HepG2 (cell line): ENCODE results near the gene PTPRD. TPM values are rescaled to one million over a fixed set of nuclear protein-coding genes. Genes with fewer than 3 reads are reported as not detected.

Experiments
- ATAC-seq: fragments of 200-7000 bp; cut with Tn5 transposase; 3 replicates; pipeline ENCODE4 v1.9.1; 2020; ENCODE audit warnings: mild to moderate bottlenecking, moderate library complexity
- BruUV-seq: library from RNA; stranded (reverse); fragments of 400-500 nt; replicated peaks from 2 replicates; lab custom pipeline; 2021; lab: Mats Ljungman, UMichigan
- CTCF ChIA-PET: fragments of 300-600 bp; formaldehyde crosslinking; extraction: SDS; loops from one replicate; lab custom pipeline; 2021; ENCODE audit warnings: low total read pairs, inconsistent platforms, low intra/inter-chr PET ratio; lab: Yijun Ruan, JAX
- POLR2A ChIA-PET: fragments of 350-600 bp; sonication (Branson Sonifier 250); formaldehyde crosslinking; loops from one replicate; lab custom pipeline; 2020; ENCODE audit warnings: antibody characterized with exemption, inconsistent platforms; lab: Yijun Ruan, JAX
- DNase-seq: peaks from one replicate; pipeline ENCODE4 v3.0.0-alpha.2; 2015; ENCODE audit warnings: low spot score
- FAIRE-seq: peaks from 3 replicates; lab custom pipeline; 2011; peaks lifted over from hg19 to GRCh38; lab: Jason Lieb, UNC
- H2AFZ ChIP-seq: one replicate; pipeline ENCODE4 v1.6.1; 2011; ENCODE audit warnings: low read length, inconsistent platforms
- H3K27ac ChIP-seq: fragments of 300-600 bp; 3 replicates; pipeline ENCODE4 v1.8.0; 2011; ENCODE audit warnings: mixed run types, mild to moderate bottlenecking, mixed read lengths, low read length, inconsistent platforms; ENCODE audit not compliant: insufficient read depth; ENCODE audit errors: extremely low read length
- H3K27me3 ChIP-seq, 2 experiments: fragments of 200-600 bp in 1 of 2; 2 replicates in 1 of 2; 3 replicates in 1 of 2; pipeline versions ENCODE4 v1.6.0 to v1.8.0; 2011; ENCODE audit warnings: low read length in 2 of 2, mild to moderate bottlenecking in 2 of 2, moderate library complexity in 2 of 2, inconsistent platforms in 1 of 2; ENCODE audit not compliant: insufficient read depth in 2 of 2, control insufficient read depth in 1 of 2
- H3K36me3 ChIP-seq, 2 experiments: fragments of 200-600 bp in 1 of 2; replicated peaks in 1 of 2; 2 replicates in 1 of 2; 3 replicates in 1 of 2; pipeline versions ENCODE4 v1.5.1 to v1.8.0; 2011; ENCODE audit warnings: low read length in 2 of 2, inconsistent platforms in 1 of 2; ENCODE audit not compliant: insufficient read depth in 2 of 2, control insufficient read depth in 1 of 2
- H3K4me1 ChIP-seq: 2 replicates; pipeline ENCODE4 v1.5.1; 2012; ENCODE audit warnings: low read length, inconsistent platforms; ENCODE audit not compliant: insufficient read depth
- H3K4me2 ChIP-seq: 2 replicates; pipeline ENCODE4 v1.6.0; 2011; ENCODE audit warnings: low read depth, low read length, inconsistent platforms
- H3K4me3 ChIP-seq, 3 experiments: fragments of 200-600 bp in 1 of 3; sonication (generic), shearing (Covaris generic) in 1 of 3; replicated peaks in 1 of 3; 2 replicates each; pipeline ENCODE4 v1.5.1; 2011 to 2016; ENCODE audit warnings: low read length in 3 of 3, inconsistent platforms in 2 of 3, low read depth in 2 of 3, mild to moderate bottlenecking in 2 of 3, control low read depth in 1 of 3, mixed read lengths in 1 of 3; ENCODE audit not compliant: insufficient read depth in 1 of 3
- H3K79me2 ChIP-seq: one replicate; pipeline ENCODE4 v1.6.1; 2011; ENCODE audit warnings: low read length, inconsistent platforms; ENCODE audit not compliant: insufficient read depth
- H3K9ac ChIP-seq: 2 replicates; pipeline ENCODE4 v1.6.0; 2011; ENCODE audit warnings: mild to moderate bottlenecking, low read depth, low read length, inconsistent platforms; ENCODE audit not compliant: insufficient read depth
- H3K9me3 ChIP-seq: 2 replicates; pipeline ENCODE4 v1.5.1; 2012; ENCODE audit warnings: mild to moderate bottlenecking, low read length
- H4K20me1 ChIP-seq: 2 replicates; pipeline ENCODE4 v1.6.0; 2011; ENCODE audit warnings: inconsistent platforms, mild to moderate bottlenecking, low read length, moderate library complexity; ENCODE audit not compliant: insufficient read depth
- CBX2 ChIP-seq, 2 experiments: fragments of 200-600 bp in 1 of 2; sonication (generic); formaldehyde crosslinking in 1 of 2; IDR thresholded peaks; 2 replicates each; pipeline versions ENCODE4 v1.7.0 to v1.8.1; 2018 to 2022; ENCODE audit warnings: low read depth in 2 of 2, low read length in 1 of 2, mild to moderate bottlenecking in 1 of 2, missing genetic modification reagents in 1 of 2
- GLI4 ChIP-seq: sonication (generic); formaldehyde crosslinking; IDR thresholded peaks from 2 replicates; pipeline ENCODE4 v1.5.1; 2020; ENCODE audit warnings: missing genetic modification reagents, mild to moderate bottlenecking, moderate library complexity, borderline replicate concordance
- HNF4A ChIP-seq: sonication (generic); formaldehyde crosslinking; IDR thresholded peaks from 2 replicates; pipeline ENCODE4 v1.4.0; 2020; ENCODE audit warnings: missing genetic modification reagents
- MXD3 ChIP-seq: IDR thresholded peaks from 2 replicates; pipeline ENCODE4 v1.6.1; 2016; ENCODE audit warnings: mild to moderate bottlenecking, missing biosample characterization, missing genetic modification reagents
- TRAFD1 ChIP-seq: sonication (generic); formaldehyde crosslinking; IDR thresholded peaks from 2 replicates; pipeline ENCODE4 v1.5.1; 2020; ENCODE audit warnings: missing genetic modification reagents, mild to moderate bottlenecking, borderline replicate concordance
- ZBTB10 ChIP-seq: sonication (generic); formaldehyde crosslinking; IDR thresholded peaks from 2 replicates; pipeline ENCODE4 v1.4.0; 2020; ENCODE audit warnings: missing genetic modification reagents, borderline replicate concordance
- ZGPAT ChIP-seq: IDR thresholded peaks from 2 replicates; pipeline ENCODE4 v1.6.1; 2016; ENCODE audit warnings: mild to moderate bottlenecking
- ZNF446 ChIP-seq: sonication (generic); formaldehyde crosslinking; IDR thresholded peaks from 2 replicates; pipeline ENCODE4 v1.5.0; 2020; ENCODE audit warnings: mild to moderate bottlenecking, missing genetic modification reagents
- ZNF550 ChIP-seq: sonication (generic); formaldehyde crosslinking; IDR thresholded peaks from 2 replicates; pipeline ENCODE4 v1.4.0; 2020; ENCODE audit warnings: mild to moderate bottlenecking, missing genetic modification reagents, borderline replicate concordance
- ZNF776 ChIP-seq: sonication (generic); formaldehyde crosslinking; IDR thresholded peaks from 2 replicates; pipeline ENCODE4 v1.4.0; 2020; ENCODE audit warnings: mild to moderate bottlenecking, missing genetic modification reagents
- ZSCAN9 ChIP-seq: IDR thresholded peaks from 2 replicates; pipeline ENCODE4 v1.6.1; 2016; ENCODE audit warnings: borderline replicate concordance
- WGBS: methylation state at CpG from one replicate; pipeline ENCODE4 v1.1.6; 2017; ENCODE audit warnings: low lambda C conversion rate; 5-methylcytosine and 5-hydroxymethylcytosine counted together
- in situ Hi-C: cut with HindIII; loops from 2 replicates; pipeline ENCODE4 v1.10.0; 2017; ENCODE audit warnings: low pct_unique_long_range_greater_than_20kb; ENCODE audit not compliant: extremely low pct_ligation_motif_present
- intact Hi-C: fragments of 100-400 bp; cut with micrococcal nuclease; formaldehyde crosslinking; loops from one replicate; pipeline ENCODE4 v1.10.0; 2022; ENCODE audit not compliant: unreplicated experiment
- polyA plus RNA-seq, 8 experiments: library from polyadenylated mRNA; depleted of rRNA in 3 of 8; stranded (reverse) in 7 of 8; unstranded in 1 of 8; fragments of >200 nt; fragmentation: Illumina TruSeq in 4 of 8; extraction: Trizol in 4 of 8; gene quantifications; 2 replicates each; pipeline versions ENCODE4 v1.2.1 to v1.2.3, GENCODE V29; 2011 to 2016; ENCODE audit warnings: low read depth in 4 of 8, missing spikeins in 1 of 8, mixed read lengths in 1 of 8; ENCODE audit not compliant: insufficient read depth in 1 of 8
- total RNA-seq, 5 experiments: library from RNA; depleted of rRNA; stranded (reverse); fragments of >200 nt; fragmentation: Illumina TruSeq; extraction: Trizol; gene quantifications; 2 replicates each; pipeline ENCODE4 v1.2.3, GENCODE V29; 2016; ENCODE audit warnings: low read depth in 1 of 5
- TF ChIP-seq, protein P1 (sequence below): sonication (generic); formaldehyde crosslinking; IDR thresholded peaks from 2 replicates; pipeline ENCODE4 v1.8.0; 2022; ENCODE audit warnings: missing genetic modification reagents, mild to moderate bottlenecking, inconsistent platforms, borderline replicate concordance
- TF ChIP-seq, protein P2 (sequence below): sonication (generic); formaldehyde crosslinking; IDR thresholded peaks from 2 replicates; pipeline ENCODE4 v1.8.0; 2022; ENCODE audit warnings: mild to moderate bottlenecking, missing genetic modification reagents

Gene PTPRD
- total and polyA plus RNA-seq, 2 of the 13 experiments (the other 11 are each of a cell fraction or from before 2014, with no cell fraction given) = 0.05 TPM; not detected in 1

DNA sequence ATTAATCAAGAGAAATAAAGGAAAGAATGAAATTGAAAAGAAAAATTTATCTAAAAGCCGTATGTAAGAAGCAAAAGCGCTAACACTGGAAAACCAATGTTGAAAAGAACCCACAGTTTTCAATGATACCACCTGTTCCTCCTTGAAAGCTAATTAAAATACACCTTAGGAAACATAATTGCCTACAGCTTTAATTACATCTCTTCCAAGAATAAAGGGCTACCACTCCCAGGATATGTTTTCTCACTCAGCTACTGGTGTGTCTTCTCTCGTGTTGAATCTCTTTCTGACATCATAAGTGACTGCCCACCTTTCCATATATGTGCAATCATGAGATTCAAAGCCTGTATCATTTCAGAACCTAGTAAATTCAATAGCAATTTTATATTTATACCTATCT is 1932.6 kb downstream of the PTPRD start:
- no peaks in the 10 kb centered on the region for H3K9me3 ChIP-seq
- H3K36me3 ChIP-seq = no peaks in the 10 kb centered on the region
- no peaks in the 10 kb centered on the region for H3K27me3 ChIP-seq
- no peak overlapping the region for H3K4me2 ChIP-seq
- ChIA-PET CTCF (no interaction called here), POLR2A (no interaction called here)
- no peak overlapping the region for H2AFZ ChIP-seq
- intact Hi-C loops (no loop called here), in situ Hi-C loops (no loop called here)
- no peaks in the 10 kb centered on the region for H4K20me1 ChIP-seq
- 3% methylated on average over 3 of the region's 3 CpGs for WGBS
- H3K4me1 ChIP-seq = no peaks in the 10 kb centered on the region
- ATAC-seq (no peak), FAIRE-seq (no peak), DNase-seq (no peak)
- no peak overlapping the region for H3K27ac ChIP-seq
- no peak overlapping the region for H3K4me3 ChIP-seq
- H3K79me2 ChIP-seq = no peaks in the 10 kb centered on the region
- BruUV-seq = no TSS peak
- no peak overlapping the region for H3K9ac ChIP-seq
- TF ChIP-seq ZNF550 (CRISPR knock-in tag) (no peak), TRAFD1 (CRISPR knock-in tag) (no peak), ZNF446 (CRISPR knock-in tag) (no peak), CBX2 (IDR thresholded peaks at IDR 0.05; ENCODE audit: low read depth, low read length) (no peak), CBX2 (CRISPR knock-in tag; IDR thresholded peaks at IDR 0.05; ENCODE audit: low read depth) (no peak), ZBTB10 (CRISPR knock-in tag) (no peak), GLI4 (CRISPR knock-in tag) (no peak), HNF4A (CRISPR knock-in tag) (no peak), ZNF776 (CRISPR knock-in tag) (no peak), ZSCAN9 (CRISPR knock-in tag) (no peak), MXD3 (CRISPR knock-in tag) (no peak), ZGPAT (no peak)
- TF ChIP-seq, protein P1, sequence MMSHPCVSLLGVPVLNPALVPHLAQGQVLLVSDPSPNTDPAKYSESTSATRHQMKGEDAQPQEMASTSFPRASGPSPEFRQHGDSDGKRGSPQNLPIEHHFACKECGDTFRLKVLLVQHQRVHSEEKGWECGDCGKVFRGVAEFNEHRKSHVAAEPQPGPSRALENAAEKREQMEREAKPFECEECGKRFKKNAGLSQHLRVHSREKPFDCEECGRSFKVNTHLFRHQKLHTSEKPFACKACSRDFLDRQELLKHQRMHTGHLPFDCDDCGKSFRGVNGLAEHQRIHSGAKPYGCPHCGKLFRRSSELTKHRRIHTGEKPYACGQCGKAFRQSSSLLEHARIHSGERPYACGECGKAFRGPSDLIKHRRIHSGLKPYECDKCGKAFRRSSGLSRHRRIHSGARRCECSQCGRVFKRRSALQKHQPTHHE (CRISPR knock-in tag) = no peak
- TF ChIP-seq, protein P2, sequence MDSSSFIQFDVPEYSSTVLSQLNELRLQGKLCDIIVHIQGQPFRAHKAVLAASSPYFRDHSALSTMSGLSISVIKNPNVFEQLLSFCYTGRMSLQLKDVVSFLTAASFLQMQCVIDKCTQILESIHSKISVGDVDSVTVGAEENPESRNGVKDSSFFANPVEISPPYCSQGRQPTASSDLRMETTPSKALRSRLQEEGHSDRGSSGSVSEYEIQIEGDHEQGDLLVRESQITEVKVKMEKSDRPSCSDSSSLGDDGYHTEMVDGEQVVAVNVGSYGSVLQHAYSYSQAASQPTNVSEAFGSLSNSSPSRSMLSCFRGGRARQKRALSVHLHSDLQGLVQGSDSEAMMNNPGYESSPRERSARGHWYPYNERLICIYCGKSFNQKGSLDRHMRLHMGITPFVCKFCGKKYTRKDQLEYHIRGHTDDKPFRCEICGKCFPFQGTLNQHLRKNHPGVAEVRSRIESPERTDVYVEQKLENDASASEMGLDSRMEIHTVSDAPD (CRISPR knock-in tag) = no peak
